GM12878 (cell line): ENCODE data around the gene CPEB1. TPM values are rescaled to one million over a fixed set of nuclear protein-coding genes. Genes with fewer than 3 reads are reported as not detected.

Experiments
- ATAC-seq: fragments of 200-7000 bp; cut with Tn5 transposase; 3 replicates; pipeline ENCODE4 v1.9.1; 2020; ENCODE audit warnings: mild to moderate bottlenecking, moderate library complexity
- BruUV-seq: library from RNA; stranded (reverse); fragments of 400-500 nt; replicated peaks from 2 replicates; lab custom pipeline; 2021; lab: Mats Ljungman, UMichigan
- CTCF ChIA-PET: fragments of 300-600 bp; sonication (Branson Sonifier 250); formaldehyde crosslinking; extraction: SDS; loops from one replicate; lab custom pipeline; 2021; ENCODE audit warnings: inconsistent platforms; lab: Yijun Ruan, JAX
- POLR2A ChIA-PET: fragments of 350-600 bp; formaldehyde crosslinking; extraction: SDS; loops from one replicate; lab custom pipeline; 2021; ENCODE audit warnings: inconsistent platforms; lab: Charles Lee
- RAD21 ChIA-PET: fragments of 300-600 bp; sonication (Branson Sonifier 250); formaldehyde crosslinking; loops from one replicate; lab custom pipeline; 2023; ENCODE audit warnings: antibody characterized with exemption; ENCODE audit not compliant: unreplicated experiment; lab: Charles Lee
- SMC1A ChIA-PET: fragments of 300-600 bp; sonication (Branson Sonifier 250); formaldehyde crosslinking; loops from one replicate; lab custom pipeline; 2023; ENCODE audit not compliant: unreplicated experiment, uncharacterized antibody; lab: Charles Lee
- DNase-seq: peaks from one replicate; pipeline ENCODE4 v3.0.0-alpha.2; 2011; ENCODE audit warnings: low read depth, low spot score
- FAIRE-seq: peaks from 3 replicates; lab custom pipeline; 2011; peaks lifted over from hg19 to GRCh38; lab: Jason Lieb, UNC
- H2AFZ ChIP-seq: 2 replicates; pipeline ENCODE4 v1.6.0; 2011; ENCODE audit warnings: low read depth, low read length, control low read depth; ENCODE audit not compliant: control insufficient read depth
- H3K27ac ChIP-seq: 2 replicates; pipeline ENCODE4 v1.5.1; 2011; ENCODE audit warnings: control low read depth; ENCODE audit not compliant: control insufficient read depth, insufficient read depth
- H3K27me3 ChIP-seq, 2 experiments: replicated peaks in 1 of 2; 2 replicates each; pipeline versions ENCODE4 v1.6.0 to v1.6.1; 2011; ENCODE audit warnings: low read length in 1 of 2; ENCODE audit not compliant: control insufficient read depth in 2 of 2, insufficient read depth in 2 of 2
- H3K36me3 ChIP-seq, 2 experiments: 2 replicates each; pipeline ENCODE4 v1.5.1; 2011; ENCODE audit warnings: low read length in 1 of 2; ENCODE audit not compliant: control insufficient read depth in 2 of 2, insufficient read depth in 2 of 2
- H3K4me1 ChIP-seq: 2 replicates; pipeline ENCODE4 v1.6.1; 2011; ENCODE audit warnings: mild to moderate bottlenecking, low read length, moderate library complexity, mixed read lengths; ENCODE audit not compliant: control insufficient read depth, insufficient read depth
- H3K4me2 ChIP-seq: 2 replicates; pipeline ENCODE4 v1.6.0; 2011; ENCODE audit warnings: control low read depth; ENCODE audit not compliant: control insufficient read depth, insufficient read depth
- H3K4me3 ChIP-seq: fragments of 200-600 bp; sonication (generic); 2 replicates; pipeline ENCODE4 v1.5.1; 2016
- H3K79me2 ChIP-seq: 2 replicates; pipeline ENCODE4 v1.6.0; 2011; ENCODE audit warnings: low read length; ENCODE audit not compliant: control insufficient read depth, insufficient read depth
- H3K9ac ChIP-seq: 2 replicates; pipeline ENCODE4 v1.8.0; 2011; ENCODE audit warnings: low read length, control low read depth, mixed read lengths; ENCODE audit not compliant: control insufficient read depth, insufficient read depth
- H3K9me3 ChIP-seq: replicated peaks from 3 replicates; pipeline ENCODE4 v1.5.1; 2011; ENCODE audit warnings: mild to moderate bottlenecking, low read length; ENCODE audit not compliant: control insufficient read depth, insufficient read depth
- H4K20me1 ChIP-seq: 2 replicates; pipeline ENCODE4 v1.6.0; 2011; ENCODE audit not compliant: control insufficient read depth, insufficient read depth
- BMI1 ChIP-seq: fragments of 450-650 bp; IDR thresholded peaks from 2 replicates; pipeline ENCODE4 v1.6.1; 2016; ENCODE audit warnings: mild to moderate bottlenecking, moderate library complexity, borderline replicate concordance
- HDAC6 ChIP-seq: fragments of 200-600 bp; sonication (generic); IDR thresholded peaks from one replicate; pipeline ENCODE4 v1.8.0; 2017; ENCODE audit warnings: antibody characterized with exemption; ENCODE audit not compliant: unreplicated experiment
- KAT2A ChIP-seq: conservative IDR thresholded peaks from 2 replicates; pipeline ENCODE4 v1.6.1; 2011; ENCODE audit warnings: low read depth, low read length; ENCODE audit not compliant: control insufficient read depth
- NBN ChIP-seq: fragments of 450-650 bp; IDR thresholded peaks from 2 replicates; pipeline ENCODE4 v1.6.1; 2016
- NFYB ChIP-seq: IDR thresholded peaks from 2 replicates; pipeline ENCODE4 v1.6.1; 2011; ENCODE audit warnings: low read depth, mild to moderate bottlenecking, low read length, improper control_type of control experiment, moderate library complexity; ENCODE audit not compliant: insufficient read depth
- NR2C2 ChIP-seq: IDR thresholded peaks from 2 replicates; pipeline ENCODE4 v1.6.1; 2011; ENCODE audit warnings: borderline replicate concordance, low read depth; ENCODE audit not compliant: control insufficient read depth, insufficient read length
- SUZ12 ChIP-seq: fragments of 200-600 bp; sonication (generic); IDR thresholded peaks from one replicate; pipeline ENCODE4 v1.6.1; 2018; ENCODE audit warnings: antibody characterized with exemption, mild to moderate bottlenecking; ENCODE audit not compliant: unreplicated experiment
- TAF1 ChIP-seq: IDR thresholded peaks from 2 replicates; pipeline ENCODE4 v1.6.1; 2011; ENCODE audit warnings: mild to moderate bottlenecking, low read depth, low read length, borderline replicate concordance
- ZBED1 ChIP-seq: IDR thresholded peaks from 2 replicates; pipeline ENCODE4 v1.6.1; 2016; ENCODE audit warnings: borderline replicate concordance
- ZNF217 ChIP-seq: fragments of 450-650 bp; IDR thresholded peaks from 2 replicates; pipeline ENCODE4 v1.6.1; 2017; ENCODE audit warnings: antibody characterized with exemption, mild to moderate bottlenecking
- WGBS: methylation state at CpG from one replicate; pipeline ENCODE4 v1.1.6; 2016; ENCODE audit warnings: low lambda C conversion rate; ENCODE audit not compliant: insufficient replicate concordance, insufficient coverage; ENCODE audit errors: missing lambda C conversion rate; 5-methylcytosine and 5-hydroxymethylcytosine counted together
- in situ Hi-C: fragments of 300-500 bp; cut with MboI; formaldehyde crosslinking; loops from 9 replicates; pipeline ENCODE4 v1.14.3; 2018; ENCODE audit warnings: mixed read lengths
- intact Hi-C: fragments of 100-400 bp; cut with micrococcal nuclease; formaldehyde crosslinking; loops from one replicate; pipeline ENCODE4 v1.14.2; 2022; ENCODE audit not compliant: unreplicated experiment
- polyA plus RNA-seq, 11 experiments: library from polyadenylated mRNA; depleted of rRNA in 4 of 11; unstranded in 6 of 11; stranded (reverse) in 5 of 11; fragments of >200 nt; fragmentation: Nextera tagmentation in 4 of 11; fragmentation: Illumina TruSeq in 1 of 11; extraction: Ambion mirVana in 4 of 11; extraction: Trizol in 1 of 11; gene quantifications; 1 replicate in 1 of 11; 2 replicates in 10 of 11; pipeline versions ENCODE4 v1.2.1 to v1.2.3, GENCODE V29; 2011 to 2016; ENCODE audit warnings: inconsistent platforms in 2 of 11, missing spikeins in 2 of 11, low read depth in 1 of 11
- total RNA-seq, 4 experiments: library from RNA; depleted of rRNA in 3 of 4; stranded (reverse); fragments of >200 nt in 3 of 4; fragmentation: Illumina TruSeq in 1 of 4; extraction: Trizol in 1 of 4; gene quantifications; 2 replicates each; pipeline versions ENCODE4 v1.2.1 to v1.2.3, GENCODE V29; 2013 to 2021
- TF ChIP-seq, protein P1 (sequence below): fragments of 450-650 bp; IDR thresholded peaks from 2 replicates; pipeline ENCODE4 v1.6.1; 2017; ENCODE audit warnings: mild to moderate bottlenecking, moderate library complexity
- TF ChIP-seq, protein P2 (sequence below): IDR thresholded peaks from 2 replicates; pipeline ENCODE4 v1.6.1; 2011; ENCODE audit warnings: mild to moderate bottlenecking, low read depth, low read length, moderate library complexity; ENCODE audit not compliant: insufficient replicate concordance
- TF ChIP-seq, protein P3 (sequence below): fragments of 450-650 bp; IDR thresholded peaks from 2 replicates; pipeline ENCODE4 v1.6.1; 2016; ENCODE audit warnings: mild to moderate bottlenecking

The CPEB1 gene
- total and polyA plus RNA-seq, 10 of the 15 experiments (the other 5 are each of a cell fraction or from before 2014, with no cell fraction given): 0.05 to 1.1 (median 0.46) TPM

DNA sequence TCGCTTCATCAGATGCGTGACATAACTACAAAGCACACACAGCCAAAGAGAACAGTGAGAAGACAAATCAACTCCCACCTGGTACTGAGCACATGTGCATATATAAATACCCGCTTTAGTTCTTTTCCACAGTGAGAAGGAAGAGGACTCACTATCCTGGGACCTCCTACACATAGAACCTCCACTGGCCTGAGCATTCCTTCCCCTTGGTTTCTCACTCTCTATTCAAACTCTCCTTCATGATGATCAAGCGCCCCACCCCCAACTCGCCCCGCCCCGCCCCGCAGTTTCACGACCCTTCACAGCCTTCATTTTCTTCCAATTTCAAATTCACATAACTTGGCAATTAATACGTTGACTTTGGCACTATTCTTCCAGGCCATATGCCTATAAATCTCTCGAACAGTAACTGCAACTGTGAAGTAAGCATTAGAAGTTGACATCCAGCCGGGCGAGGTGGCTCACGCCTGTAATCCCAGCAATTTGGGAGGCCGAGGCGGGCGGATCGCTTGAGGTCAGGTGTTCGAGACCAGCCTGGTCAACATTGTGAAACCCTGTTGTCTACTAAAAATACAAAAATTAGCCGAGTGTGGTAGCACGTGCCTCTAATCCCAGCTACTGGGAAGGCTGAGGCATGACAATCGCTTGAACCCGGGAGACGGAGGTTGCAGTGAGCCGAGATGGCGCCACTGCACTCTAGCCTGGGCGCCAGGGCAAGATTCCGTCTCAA lies 108.0 kb downstream of the CPEB1 start:
- under 1% methylated on average over 28 of the region's 28 CpGs for WGBS
- TSS peak; percentile 70 for BruUV-seq
- FAIRE-seq (no peak), ATAC-seq (no peak), DNase-seq (no peak)
- Histone ChIP-seq H4K20me1 (peaks cover 14% of the 10 kb centered on the region), H3K36me3 (peaks cover 24 to 39% of the 10 kb centered on the region in 2 experiments), H3K27me3 (no peaks in the 10 kb centered on the region), H3K4me2 (peak overlapping the region; percentile 90), H3K4me3 (peak overlapping the region; percentile 99), H2AFZ (no peak overlapping the region), H3K27ac (peak overlapping the region; percentile 81), H3K4me1 (0 out of 2 replicates have a peak, but pooled peaks cover 2% of the 10 kb centered on the region), H3K79me2 (peaks cover 50% of the 10 kb centered on the region), H3K9ac (peak overlapping the region; percentile 99), H3K9me3 (no peaks in the 10 kb centered on the region)
- intact Hi-C loops (loop anchor here (10.0 kb wide), 2 partner anchors 296 to 666 kb away; partner anchors contain the start of gene HDGFL3), in situ Hi-C loops (loop anchor here (5.0 kb wide), 1 partner anchor 448 kb away; the partner anchor contains the start of gene RAMAC)
- TF ChIP-seq, protein P1, sequence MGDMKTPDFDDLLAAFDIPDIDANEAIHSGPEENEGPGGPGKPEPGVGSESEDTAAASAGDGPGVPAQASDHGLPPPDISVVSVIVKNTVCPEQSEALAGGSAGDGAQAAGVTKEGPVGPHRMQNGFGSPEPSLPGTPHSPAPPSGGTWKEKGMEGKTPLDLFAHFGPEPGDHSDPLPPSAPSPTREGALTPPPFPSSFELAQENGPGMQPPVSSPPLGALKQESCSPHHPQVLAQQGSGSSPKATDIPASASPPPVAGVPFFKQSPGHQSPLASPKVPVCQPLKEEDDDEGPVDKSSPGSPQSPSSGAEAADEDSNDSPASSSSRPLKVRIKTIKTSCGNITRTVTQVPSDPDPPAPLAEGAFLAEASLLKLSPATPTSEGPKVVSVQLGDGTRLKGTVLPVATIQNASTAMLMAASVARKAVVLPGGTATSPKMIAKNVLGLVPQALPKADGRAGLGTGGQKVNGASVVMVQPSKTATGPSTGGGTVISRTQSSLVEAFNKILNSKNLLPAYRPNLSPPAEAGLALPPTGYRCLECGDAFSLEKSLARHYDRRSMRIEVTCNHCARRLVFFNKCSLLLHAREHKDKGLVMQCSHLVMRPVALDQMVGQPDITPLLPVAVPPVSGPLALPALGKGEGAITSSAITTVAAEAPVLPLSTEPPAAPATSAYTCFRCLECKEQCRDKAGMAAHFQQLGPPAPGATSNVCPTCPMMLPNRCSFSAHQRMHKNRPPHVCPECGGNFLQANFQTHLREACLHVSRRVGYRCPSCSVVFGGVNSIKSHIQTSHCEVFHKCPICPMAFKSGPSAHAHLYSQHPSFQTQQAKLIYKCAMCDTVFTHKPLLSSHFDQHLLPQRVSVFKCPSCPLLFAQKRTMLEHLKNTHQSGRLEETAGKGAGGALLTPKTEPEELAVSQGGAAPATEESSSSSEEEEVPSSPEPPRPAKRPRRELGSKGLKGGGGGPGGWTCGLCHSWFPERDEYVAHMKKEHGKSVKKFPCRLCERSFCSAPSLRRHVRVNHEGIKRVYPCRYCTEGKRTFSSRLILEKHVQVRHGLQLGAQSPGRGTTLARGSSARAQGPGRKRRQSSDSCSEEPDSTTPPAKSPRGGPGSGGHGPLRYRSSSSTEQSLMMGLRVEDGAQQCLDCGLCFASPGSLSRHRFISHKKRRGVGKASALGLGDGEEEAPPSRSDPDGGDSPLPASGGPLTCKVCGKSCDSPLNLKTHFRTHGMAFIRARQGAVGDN: no peak
- TF ChIP-seq ZNF217 (no peak), TAF1 (peak; percentile 16; the same call in 1 of the 2 replicates), HDAC6 (no peak), ZBED1 (no peak), NR2C2 (no peak), SUZ12 (no peak), KAT2A (no peak), NBN (no peak), BMI1 (no peak), NFYB (no peak)
- TF ChIP-seq, protein P2, sequence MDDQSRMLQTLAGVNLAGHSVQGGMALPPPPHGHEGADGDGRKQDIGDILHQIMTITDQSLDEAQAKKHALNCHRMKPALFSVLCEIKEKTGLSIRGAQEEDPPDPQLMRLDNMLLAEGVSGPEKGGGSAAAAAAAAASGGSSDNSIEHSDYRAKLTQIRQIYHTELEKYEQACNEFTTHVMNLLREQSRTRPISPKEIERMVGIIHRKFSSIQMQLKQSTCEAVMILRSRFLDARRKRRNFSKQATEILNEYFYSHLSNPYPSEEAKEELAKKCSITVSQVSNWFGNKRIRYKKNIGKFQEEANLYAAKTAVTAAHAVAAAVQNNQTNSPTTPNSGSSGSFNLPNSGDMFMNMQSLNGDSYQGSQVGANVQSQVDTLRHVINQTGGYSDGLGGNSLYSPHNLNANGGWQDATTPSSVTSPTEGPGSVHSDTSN: no peak
- TF ChIP-seq, protein P3, sequence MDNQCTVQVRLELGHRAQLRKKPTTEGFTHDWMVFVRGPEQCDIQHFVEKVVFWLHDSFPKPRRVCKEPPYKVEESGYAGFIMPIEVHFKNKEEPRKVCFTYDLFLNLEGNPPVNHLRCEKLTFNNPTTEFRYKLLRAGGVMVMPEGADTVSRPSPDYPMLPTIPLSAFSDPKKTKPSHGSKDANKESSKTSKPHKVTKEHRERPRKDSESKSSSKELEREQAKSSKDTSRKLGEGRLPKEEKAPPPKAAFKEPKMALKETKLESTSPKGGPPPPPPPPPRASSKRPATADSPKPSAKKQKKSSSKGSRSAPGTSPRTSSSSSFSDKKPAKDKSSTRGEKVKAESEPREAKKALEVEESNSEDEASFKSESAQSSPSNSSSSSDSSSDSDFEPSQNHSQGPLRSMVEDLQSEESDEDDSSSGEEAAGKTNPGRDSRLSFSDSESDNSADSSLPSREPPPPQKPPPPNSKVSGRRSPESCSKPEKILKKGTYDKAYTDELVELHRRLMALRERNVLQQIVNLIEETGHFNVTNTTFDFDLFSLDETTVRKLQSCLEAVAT: 0 out of 2 replicates have a peak, but pooled peaks have one; percentile 20
- RAD21 ChIA-PET: no interaction called here
- CTCF ChIA-PET: interaction anchor here (0.6 to 5.3 kb wide), 7 partner anchors 8 to 461 kb away, joined by 3 to 52 read pairs (median 5); partner anchors contain the start of gene RAMAC
- SMC1A ChIA-PET: interaction anchor here (0.9 to 1.5 kb wide), 5 partner anchors 8 to 461 kb away, joined by 3 to 6 read pairs (median 3); no protein-coding TSS in a partner anchor
- POLR2A ChIA-PET: interaction anchor here (1.2 to 3.3 kb wide), 3 partner anchors 8 to 273 kb away, joined by 3 to 11 read pairs (median 8); no protein-coding TSS in a partner anchor
